ENCODE results near the gene RAB30.
A peak's percentile ranks its signal among the peaks of the same experiment; 100 is the strongest.
"Not testable (repeated sequence)": the region's sequence is repeated elsewhere in the genome, so short reads cannot be mapped to it uniquely, and the experiment has no call there.

RAB30 gene

GRCh38 chr11:83035070-83035854 lies 36.4 kb downstream of the RAB30 start:
- DNase-seq = no peak

GRCh38 chr11:83034673-83035014 lies 37.1 kb downstream of the RAB30 start:
- DNase-seq = no peak

- DNase-seq = peak; percentile 79
Measured at GRCh38 chr11:83033972-83034672, 37.6 kb downstream of the RAB30 start.

GRCh38 chr11:83033371-83033770 lies 38.3 kb downstream of the RAB30 start:
- DNase-seq = no peak

GRCh38 chr11:83031127-83031526 lies 40.6 kb downstream of the RAB30 start:
- no peak for DNase-seq

GRCh38 chr11:83027794-83028193 lies 43.9 kb downstream of the RAB30 start:
- DNase-seq = no peak

- DNase-seq = no peak
Measured at GRCh38 chr11:83027289-83027688, 44.4 kb downstream of the RAB30 start.

- DNase-seq = no peak
Measured at GRCh38 chr11:83026229-83026628, 45.5 kb downstream of the RAB30 start.

GRCh38 chr11:83025267-83025704 lies 46.4 kb downstream of the RAB30 start:
- DNase-seq = no peak

GRCh38 chr11:83024270-83024854 lies 47.3 kb downstream of the RAB30 start:
- no peak for DNase-seq

GRCh38 chr11:83023410-83023809 lies 48.3 kb downstream of the RAB30 start:
- DNase-seq = no peak

- no peak for DNase-seq
Measured at GRCh38 chr11:83021780-83022125, 49.9 kb downstream of the RAB30 start.

GRCh38 chr11:83020942-83021779 lies 50.5 kb downstream of the RAB30 start:
- DNase-seq = no peak

- no peak for DNase-seq
Measured at GRCh38 chr11:83019888-83020579, 51.7 kb downstream of the RAB30 start.

- DNase-seq = no peak
Measured at GRCh38 chr11:83014951-83015350, 56.7 kb downstream of the RAB30 start.

- no peak for DNase-seq
Measured at GRCh38 chr11:83012168-83013067, 59.3 kb downstream of the RAB30 start.

- no peak for DNase-seq
Measured at GRCh38 chr11:83011333-83012167, 60.1 kb downstream of the RAB30 start.

GRCh38 chr11:83009999-83010398 lies 61.7 kb downstream of the RAB30 start:
- no peak for DNase-seq

- DNase-seq = not testable (repeated sequence)
Measured at GRCh38 chr11:83009136-83009535, 62.6 kb downstream of the RAB30 start.

- no peak for DNase-seq
Measured at GRCh38 chr11:83008581-83008923, 63.1 kb downstream of the RAB30 start.

All from right forelimb (tissue), 1 donor.